ENCODE results near the gene PIWIL4. TPM values are rescaled to one million over a fixed set of nuclear protein-coding genes. Genes with fewer than 3 reads are reported as not detected.
"Not testable (repeated sequence)": the region's sequence is repeated elsewhere in the genome, so short reads cannot be mapped to it uniquely, and the experiment has no call there.

The PIWIL4 gene
- total RNA-seq, 2 experiments from 2014 or later: 0.15 to 0.22 TPM

GRCh38 chr11:94563848-94564467 is 3.2 kb upstream of the PIWIL4 start:
- no peak overlapping the region for H3K4me3 ChIP-seq (ENCODE audit: low read depth, low read length, poor library complexity, severe bottlenecking)
- DNase-seq (ENCODE audit: low spot score): no peak
- ChIA-PET POLR2A (interaction anchor here (1.6 kb wide), 1 partner anchor 21 kb away, joined by 3 read pairs; no protein-coding TSS in a partner anchor), CTCF (ENCODE audit: unreplicated experiment) (no interaction called here)
- H3K4me2 ChIP-seq (ENCODE audit: low read length): no peak overlapping the region
- no peaks in the 10 kb centered on the region for H3K9me2 ChIP-seq (ENCODE audit: insufficient read depth, low read length)
- H4K20me1 ChIP-seq (ENCODE audit: insufficient read depth, low read length): no peaks in the 10 kb centered on the region
- no TSS peak for BruUV-seq (replicated peaks)
- intact Hi-C loops (cut with micrococcal nuclease; ENCODE audit: unreplicated experiment): no loop called here
- no peak for TF ChIP-seq EZH2phosphoT487 (IDR thresholded peaks at IDR 0.05; ENCODE audit: borderline replicate concordance, low read depth, low read length)
- no peak for TF ChIP-seq CTCF (conservative IDR thresholded peaks at IDR 0.05; ENCODE audit: low read length)
- no peaks in the 10 kb centered on the region for H3K36me3 ChIP-seq (ENCODE audit: insufficient read depth, low read length)
- no peaks in the 10 kb centered on the region for H3K4me1 ChIP-seq (ENCODE audit: insufficient read depth, low read length, poor library complexity, severe bottlenecking)
- H3K27ac ChIP-seq (ENCODE audit: low read depth, low read length, poor library complexity, severe bottlenecking): no peak overlapping the region
- H2AFZ ChIP-seq (ENCODE audit: low read length): no peak overlapping the region
- H3K79me2 ChIP-seq (ENCODE audit: insufficient read depth, low read depth, low read length): no peaks in the 10 kb centered on the region
- H3K9me3 ChIP-seq (ENCODE audit: low read length): no peaks in the 10 kb centered on the region

DNA sequence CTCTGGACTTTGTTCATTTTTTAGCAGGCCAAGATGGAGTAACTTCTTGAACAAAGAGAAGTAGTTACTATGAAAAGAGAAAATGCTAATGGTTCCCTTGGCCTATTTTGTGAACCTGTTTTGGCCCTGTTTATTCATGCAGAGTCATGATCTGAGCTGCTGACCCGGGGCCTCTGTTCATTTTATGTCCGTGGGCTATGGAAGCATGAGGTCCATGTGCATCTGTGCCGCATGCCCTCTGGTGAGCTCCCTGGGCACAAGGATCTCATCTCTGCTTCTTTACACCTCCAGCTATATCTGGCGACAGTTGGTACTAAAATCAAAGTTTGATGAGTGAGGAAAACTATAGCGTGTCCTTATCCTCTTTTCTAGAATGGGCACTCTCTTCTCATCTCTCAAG is 1.0 kb downstream of the PIWIL4 start:
- Histone ChIP-seq H3K4me1 (ENCODE audit: insufficient read depth, low read length, poor library complexity, severe bottlenecking) (no peaks in the 10 kb centered on the region), H3K9me3 (ENCODE audit: low read length) (no peaks in the 10 kb centered on the region), H3K4me2 (ENCODE audit: low read length) (no peak overlapping the region), H3K79me2 (ENCODE audit: insufficient read depth, low read depth, low read length) (no peaks in the 10 kb centered on the region), H4K20me1 (ENCODE audit: insufficient read depth, low read length) (no peaks in the 10 kb centered on the region), H3K4me3 (ENCODE audit: low read depth, low read length, poor library complexity, severe bottlenecking) (no peak overlapping the region), H3K9me2 (ENCODE audit: insufficient read depth, low read length) (no peaks in the 10 kb centered on the region), H3K36me3 (ENCODE audit: insufficient read depth, low read length) (no peaks in the 10 kb centered on the region), H3K27ac (ENCODE audit: low read depth, low read length, poor library complexity, severe bottlenecking) (no peak overlapping the region), H2AFZ (ENCODE audit: low read length) (no peak overlapping the region)
- TF ChIP-seq CTCF (conservative IDR thresholded peaks at IDR 0.05; ENCODE audit: low read length) (no peak), EZH2phosphoT487 (IDR thresholded peaks at IDR 0.05; ENCODE audit: borderline replicate concordance, low read depth, low read length) (no peak)
- BruUV-seq (replicated peaks): no TSS peak
- intact Hi-C loops (cut with micrococcal nuclease; ENCODE audit: unreplicated experiment): no loop called here
- CTCF ChIA-PET (ENCODE audit: unreplicated experiment): no interaction called here
- POLR2A ChIA-PET: no interaction called here
- no peak for DNase-seq (ENCODE audit: low spot score)

DNA sequence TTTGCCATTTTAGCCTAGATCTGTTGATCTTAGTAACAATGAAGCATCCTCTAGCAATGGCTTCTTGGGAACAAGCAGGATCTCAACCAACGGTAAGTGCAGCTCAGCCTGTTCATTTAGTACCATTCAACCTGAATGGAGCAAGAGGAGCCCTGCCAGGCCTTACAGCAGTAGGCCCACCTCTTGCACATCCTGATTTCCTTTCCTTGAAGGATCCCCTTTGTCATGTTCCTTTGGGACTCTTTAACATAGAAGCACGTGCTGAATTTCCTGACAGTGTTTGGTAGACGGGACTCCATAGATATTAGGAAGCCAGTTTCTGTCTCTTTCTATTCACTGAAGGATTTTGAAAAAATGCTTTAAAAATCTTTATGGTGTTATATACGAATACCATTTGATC is 1.5 kb downstream of the PIWIL4 start:
- CTCF ChIA-PET (ENCODE audit: unreplicated experiment): no interaction called here
- H3K4me1 ChIP-seq (ENCODE audit: insufficient read depth, low read length, poor library complexity, severe bottlenecking): no peaks in the 10 kb centered on the region
- POLR2A ChIA-PET: no interaction called here
- H3K4me3 ChIP-seq (ENCODE audit: low read depth, low read length, poor library complexity, severe bottlenecking): no peak overlapping the region
- no peak for TF ChIP-seq CTCF (conservative IDR thresholded peaks at IDR 0.05; ENCODE audit: low read length)
- TF ChIP-seq EZH2phosphoT487 (IDR thresholded peaks at IDR 0.05; ENCODE audit: borderline replicate concordance, low read depth, low read length): no peak
- H3K9me3 ChIP-seq (ENCODE audit: low read length): no peaks in the 10 kb centered on the region
- no peak overlapping the region for H3K27ac ChIP-seq (ENCODE audit: low read depth, low read length, poor library complexity, severe bottlenecking)
- no peaks in the 10 kb centered on the region for H3K36me3 ChIP-seq (ENCODE audit: insufficient read depth, low read length)
- BruUV-seq (replicated peaks): no TSS peak
- H4K20me1 ChIP-seq (ENCODE audit: insufficient read depth, low read length): no peaks in the 10 kb centered on the region
- H3K4me2 ChIP-seq (ENCODE audit: low read length): no peak overlapping the region
- no peak for DNase-seq (ENCODE audit: low spot score)
- H3K9me2 ChIP-seq (ENCODE audit: insufficient read depth, low read length): no peaks in the 10 kb centered on the region
- H2AFZ ChIP-seq (ENCODE audit: low read length): no peak overlapping the region
- intact Hi-C loops (cut with micrococcal nuclease; ENCODE audit: unreplicated experiment): no loop called here
- H3K79me2 ChIP-seq (ENCODE audit: insufficient read depth, low read depth, low read length): no peaks in the 10 kb centered on the region

- BruUV-seq (replicated peaks); H3K9me2 ChIP-seq (ENCODE audit: insufficient read depth, low read length); H4K20me1 ChIP-seq (ENCODE audit: insufficient read depth, low read length); H3K4me3 ChIP-seq (ENCODE audit: low read depth, low read length, poor library complexity, severe bottlenecking); DNase-seq (ENCODE audit: low spot score); H3K4me1 ChIP-seq (ENCODE audit: insufficient read depth, low read length, poor library complexity, severe bottlenecking); H3K36me3 ChIP-seq (ENCODE audit: insufficient read depth, low read length); H2AFZ ChIP-seq (ENCODE audit: low read length); POLR2A ChIA-PET; intact Hi-C loops (cut with micrococcal nuclease; ENCODE audit: unreplicated experiment); H3K79me2 ChIP-seq (ENCODE audit: insufficient read depth, low read depth, low read length); CTCF ChIA-PET (ENCODE audit: unreplicated experiment); H3K4me2 ChIP-seq (ENCODE audit: low read length); H3K27ac ChIP-seq (ENCODE audit: low read depth, low read length, poor library complexity, severe bottlenecking); H3K9me3 ChIP-seq (ENCODE audit: low read length): not testable (repeated sequence)
Observed at GRCh38 chr11:94572975-94573374, 5.8 kb downstream of the PIWIL4 start.
